GM19351 (cell line): ENCODE measurements around the gene THRB.

Source experiments
- ATAC-seq: cut with Tn5 transposase; IDR thresholded peaks from one replicate; pipeline ENCODE4 v1.9.1; 2021; ENCODE audit warnings: mild to moderate bottlenecking, moderate library complexity; ENCODE audit not compliant: unreplicated experiment

The THRB gene

GRCh38 chr3:24494618-24495325, at the start of gene THRB:
TSS of gene THRB (minus strand) at chr3:24494850.
- peak; percentile 73 for ATAC-seq

- peak; percentile 65 for ATAC-seq
These were observed 47.3 kb upstream of the THRB start for GRCh38 chr3:24541935-24542334.

GRCh38 chr3:24540821-24541220, 46.2 kb upstream of the THRB start:
- ATAC-seq: no peak

- ATAC-seq: no peak
These were observed 45.0 kb upstream of the THRB start for GRCh38 chr3:24539699-24540098.

GRCh38 chr3:24538891-24539290, 44.2 kb upstream of the THRB start:
- no peak for ATAC-seq

- ATAC-seq: no peak
These were observed 39.0 kb upstream of the THRB start for GRCh38 chr3:24533561-24534193.

GRCh38 chr3:24530471-24530870, 35.8 kb upstream of the THRB start:
- no peak for ATAC-seq

- no peak for ATAC-seq
These were observed 34.6 kb upstream of the THRB start for GRCh38 chr3:24529210-24529609.

- ATAC-seq: no peak
These were observed 32.1 kb upstream of the THRB start for GRCh38 chr3:24526640-24527212.

DNA sequence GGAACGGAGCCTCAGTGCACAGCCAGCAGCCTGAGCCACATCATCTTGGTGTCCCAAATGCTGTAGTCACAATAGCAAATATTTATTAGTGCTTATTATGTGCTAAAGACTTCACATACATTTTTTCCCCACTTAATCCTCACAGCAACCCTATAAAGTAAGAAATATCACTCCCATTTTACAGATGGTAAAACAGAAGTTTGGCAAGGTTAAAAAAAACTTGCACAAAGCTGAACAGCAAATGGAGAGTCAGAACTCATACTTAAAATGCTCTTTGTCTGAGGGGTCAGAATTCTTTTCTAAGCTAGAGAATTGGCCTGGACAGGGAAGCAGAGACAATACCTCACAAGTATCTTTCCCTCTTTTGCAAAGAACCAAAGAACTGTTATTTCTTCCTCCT, 30.9 kb upstream of the THRB start:
- ATAC-seq: no peak

GRCh38 chr3:24525022-24525421, 30.4 kb upstream of the THRB start:
- no peak for ATAC-seq

GRCh38 chr3:24523988-24524727, 29.5 kb upstream of the THRB start:
- ATAC-seq: no peak

DNA sequence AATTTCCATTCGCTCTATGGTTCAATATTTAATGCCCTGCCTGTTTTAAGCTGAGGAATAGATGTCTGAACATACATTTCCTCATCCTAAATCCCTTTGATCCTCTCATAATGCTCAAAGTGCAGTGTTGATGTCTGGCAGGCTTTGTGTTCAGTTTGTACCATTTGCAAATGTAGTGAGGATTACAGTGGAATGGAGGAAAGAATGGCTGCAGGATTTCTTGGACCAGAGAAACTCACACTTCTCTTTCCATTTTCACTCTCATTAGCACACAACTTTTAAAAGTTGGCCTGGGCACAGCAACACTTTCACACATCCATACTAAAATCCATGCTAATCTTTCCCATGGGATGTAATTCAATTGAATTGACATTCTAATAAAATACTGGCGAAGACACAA, 28.6 kb upstream of the THRB start:
- no peak for ATAC-seq

- no peak for ATAC-seq
These were observed 27.5 kb upstream of the THRB start for GRCh38 chr3:24522146-24522579.

- ATAC-seq: peak; percentile 39
These were observed 26.9 kb upstream of the THRB start for GRCh38 chr3:24521420-24522145.

DNA sequence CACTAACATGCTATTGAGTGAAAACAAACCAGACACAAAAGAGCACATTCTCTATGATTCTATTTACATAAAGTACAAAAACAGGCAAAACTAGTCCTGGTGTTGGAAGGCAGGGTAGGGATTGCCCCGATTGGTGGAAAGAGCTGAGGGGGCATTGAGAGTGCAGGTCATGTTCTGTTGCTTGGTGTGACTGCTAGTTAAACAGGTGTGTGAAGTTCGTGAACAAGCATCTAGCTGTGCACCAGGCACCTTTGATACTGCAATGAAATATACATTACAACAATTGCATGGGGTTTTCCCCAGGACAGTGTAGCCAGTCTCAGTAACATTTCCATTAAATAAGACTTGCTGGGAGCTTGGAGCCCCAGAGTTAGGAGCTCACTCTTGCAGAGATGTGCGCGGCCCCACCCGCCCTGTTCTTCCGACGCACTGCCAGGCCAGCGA, 26.3 kb upstream of the THRB start:
- no peak for ATAC-seq

GRCh38 chr3:24520101-24520495, 25.4 kb upstream of the THRB start:
- ATAC-seq: no peak

DNA sequence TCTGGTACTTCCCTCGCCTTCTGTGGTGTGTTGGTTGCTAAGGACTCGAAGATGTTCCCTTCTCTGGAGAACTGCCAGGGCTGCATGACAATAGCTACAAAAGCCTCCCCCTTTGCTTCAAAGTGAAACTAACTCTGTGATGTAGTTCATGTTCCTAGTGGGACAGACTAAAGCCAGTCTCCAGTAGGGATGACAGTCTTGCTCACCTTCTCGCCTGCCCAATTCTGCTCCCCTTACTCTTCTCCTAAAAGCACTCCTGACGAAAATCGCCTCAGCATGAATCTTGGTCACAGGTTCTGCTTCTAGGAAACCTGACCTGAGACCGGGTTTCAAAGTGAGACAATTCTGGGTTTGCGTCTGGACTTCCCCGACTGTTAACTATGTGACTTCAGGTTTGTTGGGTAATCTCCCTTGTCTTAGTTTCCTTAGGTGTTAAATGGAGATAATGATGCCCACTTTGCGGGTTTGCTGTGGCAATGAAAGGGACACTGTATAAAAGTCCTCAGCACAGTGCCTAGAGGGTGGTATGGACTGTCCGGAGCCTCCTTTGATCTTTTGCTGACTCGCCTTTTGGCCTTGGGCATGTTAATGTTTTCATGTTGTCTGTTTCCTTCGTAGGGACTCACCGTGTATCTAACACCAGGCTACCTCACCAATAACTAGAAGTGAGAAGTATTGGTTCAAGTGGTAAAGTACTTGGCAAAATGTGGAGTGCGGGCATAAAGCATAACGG, 24.9 kb upstream of the THRB start:
- peak; percentile 58 for ATAC-seq

GRCh38 chr3:24518990-24519367, 24.3 kb upstream of the THRB start:
- no peak for ATAC-seq

- ATAC-seq: no peak
These were observed 19.5 kb upstream of the THRB start for GRCh38 chr3:24514119-24514518.
